Liver (tissue), 9 donors: ENCODE measurements around the gene SLC1A3. TPM values are rescaled to one million over a fixed set of nuclear protein-coding genes. Genes with fewer than 3 reads are reported as not detected.
"Not testable (repeated sequence)": the region's sequence is repeated elsewhere in the genome, so short reads cannot be mapped to it uniquely, and the experiment has no call there.

Experiments
- DNase-seq: peaks from one replicate; pipeline ENCODE4 v3.0.0-alpha.2; 2017; ENCODE audit warnings: low spot score
- H3K27ac ChIP-seq, 2 donors: one replicate each; pipeline ENCODE4 v1.7.0; 2013; ENCODE audit warnings: inconsistent platforms in 2 of 2, low read length in 2 of 2, control low read depth in 1 of 2, low read depth in 1 of 2, mild to moderate bottlenecking in 1 of 2
- H3K27me3 ChIP-seq, 4 donors: one replicate each; pipeline versions ENCODE4 v1.6.1 to v1.7.0; 2013; ENCODE audit warnings: low read length in 3 of 4, inconsistent platforms in 1 of 4, mild to moderate bottlenecking in 1 of 4, moderate library complexity in 1 of 4; ENCODE audit not compliant: control insufficient read depth in 4 of 4, insufficient read depth in 4 of 4
- H3K36me3 ChIP-seq, 4 donors: one replicate each; pipeline versions ENCODE4 v1.6.1 to v1.7.0; 2013; ENCODE audit warnings: low read length in 3 of 4, mild to moderate bottlenecking in 3 of 4, low read depth in 1 of 4, moderate library complexity in 1 of 4; ENCODE audit not compliant: control insufficient read depth in 4 of 4, insufficient read depth in 3 of 4
- H3K4me1 ChIP-seq, 4 donors: one replicate each; pipeline versions ENCODE4 v1.6.1 to v1.7.0; 2013; ENCODE audit warnings: low read length in 3 of 4, mild to moderate bottlenecking in 3 of 4, moderate library complexity in 1 of 4; ENCODE audit not compliant: control insufficient read depth in 4 of 4, insufficient read depth in 4 of 4
- H3K4me3 ChIP-seq, 3 donors: one replicate each; pipeline versions ENCODE4 v1.6.1 to v1.7.0; 2013; ENCODE audit warnings: low read length in 3 of 3, control low read depth in 1 of 3, low read depth in 1 of 3, mild to moderate bottlenecking in 1 of 3
- H3K9ac ChIP-seq, 2 donors: one replicate each; pipeline ENCODE4 v1.7.0; 2013; ENCODE audit warnings: low read length in 2 of 2, mild to moderate bottlenecking in 2 of 2, moderate library complexity in 2 of 2, control low read depth in 1 of 2, low read depth in 1 of 2
- H3K9me3 ChIP-seq, 4 donors: one replicate each; pipeline versions ENCODE4 v1.6.1 to v1.7.0; 2013; ENCODE audit warnings: low read length in 3 of 4; ENCODE audit not compliant: control insufficient read depth in 4 of 4
- EGR1 ChIP-seq, 2 donors: IDR thresholded peaks; 2 replicates each; pipeline ENCODE4 v1.6.1; 2016 to 2018; ENCODE audit warnings: antibody characterized with exemption in 2 of 2, low read depth in 2 of 2
- GABPA ChIP-seq, 2 donors: IDR thresholded peaks in 1 of 2; conservative IDR thresholded peaks in 1 of 2; 2 replicates each; pipeline ENCODE4 v1.6.1; 2016; ENCODE audit warnings: antibody characterized with exemption in 2 of 2, mild to moderate bottlenecking in 1 of 2, moderate library complexity in 1 of 2
- HNF4A ChIP-seq, 2 donors: conservative IDR thresholded peaks; 2 replicates each; pipeline ENCODE4 v1.6.1; 2016; ENCODE audit warnings: antibody characterized with exemption in 2 of 2, mild to moderate bottlenecking in 2 of 2
- HNF4G ChIP-seq: IDR thresholded peaks from 2 replicates; pipeline ENCODE4 v1.6.1; 2016; ENCODE audit warnings: antibody characterized with exemption
- JUND ChIP-seq, 2 donors: IDR thresholded peaks; 2 replicates each; pipeline ENCODE4 v1.6.1; 2016; ENCODE audit warnings: antibody characterized with exemption in 2 of 2
- NR2F2 ChIP-seq: IDR thresholded peaks from 2 replicates; pipeline ENCODE4 v1.6.1; 2016; ENCODE audit warnings: antibody characterized with exemption
- RXRA ChIP-seq, 2 donors: IDR thresholded peaks; 2 replicates each; pipeline ENCODE4 v1.6.1; 2017 to 2018; ENCODE audit warnings: antibody characterized with exemption in 2 of 2, mild to moderate bottlenecking in 1 of 2
- SP1 ChIP-seq: IDR thresholded peaks from 2 replicates; pipeline ENCODE4 v1.6.1; 2018; ENCODE audit warnings: antibody characterized with exemption, mild to moderate bottlenecking
- TAF1 ChIP-seq: conservative IDR thresholded peaks from 2 replicates; pipeline ENCODE4 v1.6.1; 2016; ENCODE audit warnings: antibody characterized with exemption, mild to moderate bottlenecking
- YY1 ChIP-seq: IDR thresholded peaks from 2 replicates; pipeline ENCODE4 v1.6.1; 2016; ENCODE audit warnings: antibody characterized with exemption, mild to moderate bottlenecking
- WGBS: extraction: QIAGEN DNeasy Blood & Tissue Kit; methylation state at CpG from one replicate; pipeline ENCODE4 v1.1.7; 2013; 5-methylcytosine and 5-hydroxymethylcytosine counted together
- polyA plus RNA-seq, 2 donors: library from polyadenylated mRNA; stranded (reverse) in 1 of 2; unstranded in 1 of 2; fragments of 200-250 nt in 1 of 2; fragments of >200 nt in 1 of 2; fragmentation: Nextera tagmentation in 1 of 2; extraction: Ambion mirVana in 1 of 2; gene quantifications; one replicate each; pipeline versions ENCODE4 v1.2.1 to v1.2.3, GENCODE V29; 2013 to 2015
- total RNA-seq, 2 donors: library from RNA; depleted of rRNA; stranded (reverse); fragments of >200 nt; gene quantifications; one replicate each; pipeline ENCODE4 v1.2.3, GENCODE V29; 2014
- TF ChIP-seq, protein P1 (sequence below): IDR thresholded peaks from 2 replicates; pipeline ENCODE4 v1.6.1; 2016; ENCODE audit warnings: antibody characterized with exemption
- TF ChIP-seq, protein P2 (sequence below): fragments of 150-350 bp; IDR thresholded peaks from 2 replicates; pipeline ENCODE4 v1.5.1; 2017; ENCODE audit warnings: improper control_type of control experiment, low read depth, low read length; ENCODE audit not compliant: missing input control
- TF ChIP-seq, protein P3 (sequence below): IDR thresholded peaks from 2 replicates; pipeline ENCODE4 v1.6.1; 2016; ENCODE audit warnings: antibody characterized with exemption, mild to moderate bottlenecking
- TF ChIP-seq, protein P4 (sequence below): IDR thresholded peaks from 2 replicates; pipeline ENCODE4 v1.6.1; 2016; ENCODE audit warnings: antibody characterized with exemption
- TF ChIP-seq, protein P5 (sequence below): IDR thresholded peaks from 2 replicates; pipeline ENCODE4 v1.6.1; 2016; ENCODE audit warnings: antibody characterized with exemption
- donor health status: healthy.
- donor health status: healthy.
- donor health status: healthy.
- donor health status: healthy.
- donor health status: healthy.

SLC1A3 gene
- total and polyA plus RNA-seq, 4 donors: 1.8 to 8.8 (median 2.8) TPM

DNA sequence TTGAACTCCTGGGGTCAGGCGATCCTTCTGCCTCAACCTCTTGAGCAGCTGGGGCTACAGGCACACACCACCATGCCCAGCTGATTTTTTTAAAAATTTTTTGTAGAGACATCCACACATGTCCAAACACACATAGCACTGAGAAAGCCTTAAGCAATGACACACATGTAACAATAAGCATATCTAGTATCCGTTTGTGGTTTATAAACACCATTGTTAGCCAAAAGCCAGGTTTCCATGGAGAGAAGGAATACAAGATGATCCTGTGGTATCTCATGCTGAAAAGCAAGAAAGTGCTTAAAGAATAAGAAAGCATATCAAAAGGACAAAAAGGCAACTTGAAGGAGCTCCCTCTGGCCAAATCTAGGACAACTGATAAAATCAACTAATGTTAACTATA, 29.7 kb upstream of the SLC1A3 start:
- H3K36me3 ChIP-seq: no peaks in the 10 kb centered on the region

DNA sequence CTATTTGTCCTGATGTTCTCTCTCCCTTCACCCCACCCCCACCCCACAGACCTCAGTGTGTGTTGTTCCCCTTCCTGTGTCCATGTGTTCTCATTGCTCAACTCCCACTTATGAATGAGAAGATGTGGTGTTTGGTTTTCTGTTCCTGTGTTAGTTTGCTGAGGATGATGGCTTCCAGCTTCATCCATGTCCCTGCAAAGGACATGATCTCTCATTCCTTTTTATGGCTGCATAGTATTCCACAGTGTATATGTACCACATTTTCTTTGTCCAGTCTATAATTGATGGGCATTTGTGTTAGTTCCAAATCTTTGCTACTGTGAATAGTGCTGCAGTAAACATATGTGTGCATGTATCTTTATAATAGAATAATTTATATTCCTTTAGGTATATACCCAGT, 26.5 kb upstream of the SLC1A3 start:
- H3K4me3 ChIP-seq, H3K27me3 ChIP-seq, H3K9ac ChIP-seq, H3K4me1 ChIP-seq, DNase-seq, H3K36me3 ChIP-seq, H3K9me3 ChIP-seq, H3K27ac ChIP-seq: not testable (repeated sequence)

More for the DNA sequence above, 29.7 kb upstream of the SLC1A3 start:
- no peak overlapping the region for H3K27ac ChIP-seq
- no peak for DNase-seq
- H3K4me1 ChIP-seq: no peaks in the 10 kb centered on the region
- H3K9ac ChIP-seq: no peak overlapping the region
- no peak for TF ChIP-seq HNF4A (conservative IDR thresholded peaks at IDR 0.05)
- no peak for TF ChIP-seq JUND (IDR thresholded peaks at IDR 0.05)
- TF ChIP-seq, protein P1, sequence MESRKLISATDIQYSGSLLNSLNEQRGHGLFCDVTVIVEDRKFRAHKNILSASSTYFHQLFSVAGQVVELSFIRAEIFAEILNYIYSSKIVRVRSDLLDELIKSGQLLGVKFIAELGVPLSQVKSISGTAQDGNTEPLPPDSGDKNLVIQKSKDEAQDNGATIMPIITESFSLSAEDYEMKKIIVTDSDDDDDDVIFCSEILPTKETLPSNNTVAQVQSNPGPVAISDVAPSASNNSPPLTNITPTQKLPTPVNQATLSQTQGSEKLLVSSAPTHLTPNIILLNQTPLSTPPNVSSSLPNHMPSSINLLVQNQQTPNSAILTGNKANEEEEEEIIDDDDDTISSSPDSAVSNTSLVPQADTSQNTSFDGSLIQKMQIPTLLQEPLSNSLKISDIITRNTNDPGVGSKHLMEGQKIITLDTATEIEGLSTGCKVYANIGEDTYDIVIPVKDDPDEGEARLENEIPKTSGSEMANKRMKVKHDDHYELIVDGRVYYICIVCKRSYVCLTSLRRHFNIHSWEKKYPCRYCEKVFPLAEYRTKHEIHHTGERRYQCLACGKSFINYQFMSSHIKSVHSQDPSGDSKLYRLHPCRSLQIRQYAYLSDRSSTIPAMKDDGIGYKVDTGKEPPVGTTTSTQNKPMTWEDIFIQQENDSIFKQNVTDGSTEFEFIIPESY: no peak
- TF ChIP-seq, protein P2, sequence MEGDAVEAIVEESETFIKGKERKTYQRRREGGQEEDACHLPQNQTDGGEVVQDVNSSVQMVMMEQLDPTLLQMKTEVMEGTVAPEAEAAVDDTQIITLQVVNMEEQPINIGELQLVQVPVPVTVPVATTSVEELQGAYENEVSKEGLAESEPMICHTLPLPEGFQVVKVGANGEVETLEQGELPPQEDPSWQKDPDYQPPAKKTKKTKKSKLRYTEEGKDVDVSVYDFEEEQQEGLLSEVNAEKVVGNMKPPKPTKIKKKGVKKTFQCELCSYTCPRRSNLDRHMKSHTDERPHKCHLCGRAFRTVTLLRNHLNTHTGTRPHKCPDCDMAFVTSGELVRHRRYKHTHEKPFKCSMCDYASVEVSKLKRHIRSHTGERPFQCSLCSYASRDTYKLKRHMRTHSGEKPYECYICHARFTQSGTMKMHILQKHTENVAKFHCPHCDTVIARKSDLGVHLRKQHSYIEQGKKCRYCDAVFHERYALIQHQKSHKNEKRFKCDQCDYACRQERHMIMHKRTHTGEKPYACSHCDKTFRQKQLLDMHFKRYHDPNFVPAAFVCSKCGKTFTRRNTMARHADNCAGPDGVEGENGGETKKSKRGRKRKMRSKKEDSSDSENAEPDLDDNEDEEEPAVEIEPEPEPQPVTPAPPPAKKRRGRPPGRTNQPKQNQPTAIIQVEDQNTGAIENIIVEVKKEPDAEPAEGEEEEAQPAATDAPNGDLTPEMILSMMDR: no peak
- no peak for TF ChIP-seq SP1
- no peak for TF ChIP-seq EGR1 (IDR thresholded peaks at IDR 0.05; ENCODE audit: low read depth in 2 of 2)
- TF ChIP-seq GABPA (IDR thresholded peaks at IDR 0.05 in 1 of 2, conservative IDR thresholded peaks at IDR 0.05 in 1 of 2): no peak
- no peak for TF ChIP-seq TAF1
- TF ChIP-seq, protein P3, sequence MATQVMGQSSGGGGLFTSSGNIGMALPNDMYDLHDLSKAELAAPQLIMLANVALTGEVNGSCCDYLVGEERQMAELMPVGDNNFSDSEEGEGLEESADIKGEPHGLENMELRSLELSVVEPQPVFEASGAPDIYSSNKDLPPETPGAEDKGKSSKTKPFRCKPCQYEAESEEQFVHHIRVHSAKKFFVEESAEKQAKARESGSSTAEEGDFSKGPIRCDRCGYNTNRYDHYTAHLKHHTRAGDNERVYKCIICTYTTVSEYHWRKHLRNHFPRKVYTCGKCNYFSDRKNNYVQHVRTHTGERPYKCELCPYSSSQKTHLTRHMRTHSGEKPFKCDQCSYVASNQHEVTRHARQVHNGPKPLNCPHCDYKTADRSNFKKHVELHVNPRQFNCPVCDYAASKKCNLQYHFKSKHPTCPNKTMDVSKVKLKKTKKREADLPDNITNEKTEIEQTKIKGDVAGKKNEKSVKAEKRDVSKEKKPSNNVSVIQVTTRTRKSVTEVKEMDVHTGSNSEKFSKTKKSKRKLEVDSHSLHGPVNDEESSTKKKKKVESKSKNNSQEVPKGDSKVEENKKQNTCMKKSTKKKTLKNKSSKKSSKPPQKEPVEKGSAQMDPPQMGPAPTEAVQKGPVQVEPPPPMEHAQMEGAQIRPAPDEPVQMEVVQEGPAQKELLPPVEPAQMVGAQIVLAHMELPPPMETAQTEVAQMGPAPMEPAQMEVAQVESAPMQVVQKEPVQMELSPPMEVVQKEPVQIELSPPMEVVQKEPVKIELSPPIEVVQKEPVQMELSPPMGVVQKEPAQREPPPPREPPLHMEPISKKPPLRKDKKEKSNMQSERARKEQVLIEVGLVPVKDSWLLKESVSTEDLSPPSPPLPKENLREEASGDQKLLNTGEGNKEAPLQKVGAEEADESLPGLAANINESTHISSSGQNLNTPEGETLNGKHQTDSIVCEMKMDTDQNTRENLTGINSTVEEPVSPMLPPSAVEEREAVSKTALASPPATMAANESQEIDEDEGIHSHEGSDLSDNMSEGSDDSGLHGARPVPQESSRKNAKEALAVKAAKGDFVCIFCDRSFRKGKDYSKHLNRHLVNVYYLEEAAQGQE: no peak
- TF ChIP-seq, protein P4, sequence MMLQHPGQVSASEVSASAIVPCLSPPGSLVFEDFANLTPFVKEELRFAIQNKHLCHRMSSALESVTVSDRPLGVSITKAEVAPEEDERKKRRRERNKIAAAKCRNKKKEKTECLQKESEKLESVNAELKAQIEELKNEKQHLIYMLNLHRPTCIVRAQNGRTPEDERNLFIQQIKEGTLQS: no peak
- no peak for TF ChIP-seq NR2F2
- TF ChIP-seq YY1: no peak
- TF ChIP-seq, protein P5, sequence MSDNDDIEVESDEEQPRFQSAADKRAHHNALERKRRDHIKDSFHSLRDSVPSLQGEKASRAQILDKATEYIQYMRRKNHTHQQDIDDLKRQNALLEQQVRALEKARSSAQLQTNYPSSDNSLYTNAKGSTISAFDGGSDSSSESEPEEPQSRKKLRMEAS: no peak
- TF ChIP-seq RXRA (IDR thresholded peaks at IDR 0.05): no peak
- TF ChIP-seq HNF4G: no peak
- no peaks in the 10 kb centered on the region for H3K27me3 ChIP-seq
- no peaks in the 10 kb centered on the region for H3K9me3 ChIP-seq
- no peak overlapping the region for H3K4me3 ChIP-seq
- 80% methylated on average over 2 of the region's 2 CpGs for WGBS
